ENCODE data around the gene EFCAB6.

DNA sequence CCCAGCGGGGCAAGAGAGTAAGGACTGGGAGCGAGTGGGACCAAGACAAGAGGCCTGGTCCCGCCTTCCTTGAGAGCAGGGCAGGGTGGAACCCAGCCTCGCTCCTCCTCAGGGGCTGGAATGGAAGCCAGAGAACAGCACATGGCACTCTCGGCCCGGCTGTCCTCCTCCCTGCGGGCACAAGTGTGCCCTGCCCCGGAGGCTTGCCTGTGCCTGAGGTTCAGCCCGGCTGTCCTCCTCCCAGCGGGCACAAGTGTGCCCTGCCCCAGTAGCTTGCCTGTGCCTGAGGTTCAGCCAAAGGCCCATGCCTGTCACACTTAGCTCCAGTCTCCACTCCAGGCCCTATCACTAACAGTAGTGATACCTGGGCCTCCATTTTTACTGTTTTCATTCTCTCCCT lies 26.1 kb upstream of the EFCAB6 start:
- TF ChIP-seq, protein P1, sequence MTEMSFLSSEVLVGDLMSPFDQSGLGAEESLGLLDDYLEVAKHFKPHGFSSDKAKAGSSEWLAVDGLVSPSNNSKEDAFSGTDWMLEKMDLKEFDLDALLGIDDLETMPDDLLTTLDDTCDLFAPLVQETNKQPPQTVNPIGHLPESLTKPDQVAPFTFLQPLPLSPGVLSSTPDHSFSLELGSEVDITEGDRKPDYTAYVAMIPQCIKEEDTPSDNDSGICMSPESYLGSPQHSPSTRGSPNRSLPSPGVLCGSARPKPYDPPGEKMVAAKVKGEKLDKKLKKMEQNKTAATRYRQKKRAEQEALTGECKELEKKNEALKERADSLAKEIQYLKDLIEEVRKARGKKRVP (CRISPR knock-in tag; IDR thresholded peaks at IDR 0.05): no peak
- TF ChIP-seq FIP1L1 (IDR thresholded peaks at IDR 0.05; ENCODE audit: borderline replicate concordance, insufficient read depth, low read depth, low read length) (no peak), KLF12 (CRISPR knock-in tag; IDR thresholded peaks at IDR 0.05; ENCODE audit: borderline replicate concordance) (no peak), TAF1 (CRISPR knock-in tag; IDR thresholded peaks at IDR 0.05) (no peak), MAFK (conservative IDR thresholded peaks at IDR 0.05 in 1 of 2, IDR thresholded peaks at IDR 0.05 in 1 of 2; ENCODE audit: low read length in 2 of 2) (no peak), ZBTB7A (CRISPR knock-in tag; IDR thresholded peaks at IDR 0.05) (no peak), TCF12 (IDR thresholded peaks at IDR 0.05) (no peak), TCF12 (CRISPR knock-in tag; IDR thresholded peaks at IDR 0.05) (no peak)
- TF ChIP-seq, protein P2, sequence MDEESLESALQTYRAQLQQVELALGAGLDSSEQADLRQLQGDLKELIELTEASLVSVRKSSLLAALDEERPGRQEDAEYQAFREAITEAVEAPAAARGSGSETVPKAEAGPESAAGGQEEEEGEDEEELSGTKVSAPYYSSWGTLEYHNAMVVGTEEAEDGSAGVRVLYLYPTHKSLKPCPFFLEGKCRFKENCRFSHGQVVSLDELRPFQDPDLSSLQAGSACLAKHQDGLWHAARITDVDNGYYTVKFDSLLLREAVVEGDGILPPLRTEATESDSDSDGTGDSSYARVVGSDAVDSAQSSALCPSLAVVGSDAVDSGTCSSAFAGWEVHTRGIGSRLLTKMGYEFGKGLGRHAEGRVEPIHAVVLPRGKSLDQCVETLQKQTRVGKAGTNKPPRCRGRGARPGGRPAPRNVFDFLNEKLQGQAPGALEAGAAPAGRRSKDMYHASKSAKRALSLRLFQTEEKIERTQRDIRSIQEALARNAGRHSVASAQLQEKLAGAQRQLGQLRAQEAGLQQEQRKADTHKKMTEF (CRISPR knock-in tag; IDR thresholded peaks at IDR 0.05): no peak
- TF ChIP-seq, protein P3, sequence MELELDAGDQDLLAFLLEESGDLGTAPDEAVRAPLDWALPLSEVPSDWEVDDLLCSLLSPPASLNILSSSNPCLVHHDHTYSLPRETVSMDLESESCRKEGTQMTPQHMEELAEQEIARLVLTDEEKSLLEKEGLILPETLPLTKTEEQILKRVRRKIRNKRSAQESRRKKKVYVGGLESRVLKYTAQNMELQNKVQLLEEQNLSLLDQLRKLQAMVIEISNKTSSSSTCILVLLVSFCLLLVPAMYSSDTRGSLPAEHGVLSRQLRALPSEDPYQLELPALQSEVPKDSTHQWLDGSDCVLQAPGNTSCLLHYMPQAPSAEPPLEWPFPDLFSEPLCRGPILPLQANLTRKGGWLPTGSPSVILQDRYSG (CRISPR knock-in tag; IDR thresholded peaks at IDR 0.05): no peak
- TF ChIP-seq, protein P4, sequence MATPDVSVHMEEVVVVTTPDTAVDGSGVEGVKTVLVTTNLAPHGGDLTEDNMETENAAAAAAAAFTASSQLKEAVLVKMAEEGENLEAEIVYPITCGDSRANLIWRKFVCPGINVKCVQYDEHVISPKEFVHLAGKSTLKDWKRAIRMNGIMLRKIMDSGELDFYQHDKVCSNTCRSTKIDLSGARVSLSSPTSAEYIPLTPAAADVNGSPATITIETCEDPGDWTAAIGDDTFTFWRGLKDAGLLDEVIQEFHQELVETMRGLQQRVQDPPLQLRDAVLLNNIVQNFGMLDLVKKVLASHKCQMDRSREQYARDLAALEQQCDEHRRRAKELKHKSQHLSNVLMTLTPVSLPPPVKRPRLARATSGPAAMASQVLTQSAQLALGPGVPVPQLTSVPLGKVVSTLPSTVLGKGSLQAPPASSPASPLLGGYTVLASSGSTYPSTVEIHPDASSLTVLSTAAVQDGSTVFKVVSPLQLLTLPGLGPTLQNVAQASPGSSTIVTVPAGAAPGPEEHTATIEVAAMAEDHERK (CRISPR knock-in tag; IDR thresholded peaks at IDR 0.05; ENCODE audit: low read depth): no peak
- TF ChIP-seq, protein P5, sequence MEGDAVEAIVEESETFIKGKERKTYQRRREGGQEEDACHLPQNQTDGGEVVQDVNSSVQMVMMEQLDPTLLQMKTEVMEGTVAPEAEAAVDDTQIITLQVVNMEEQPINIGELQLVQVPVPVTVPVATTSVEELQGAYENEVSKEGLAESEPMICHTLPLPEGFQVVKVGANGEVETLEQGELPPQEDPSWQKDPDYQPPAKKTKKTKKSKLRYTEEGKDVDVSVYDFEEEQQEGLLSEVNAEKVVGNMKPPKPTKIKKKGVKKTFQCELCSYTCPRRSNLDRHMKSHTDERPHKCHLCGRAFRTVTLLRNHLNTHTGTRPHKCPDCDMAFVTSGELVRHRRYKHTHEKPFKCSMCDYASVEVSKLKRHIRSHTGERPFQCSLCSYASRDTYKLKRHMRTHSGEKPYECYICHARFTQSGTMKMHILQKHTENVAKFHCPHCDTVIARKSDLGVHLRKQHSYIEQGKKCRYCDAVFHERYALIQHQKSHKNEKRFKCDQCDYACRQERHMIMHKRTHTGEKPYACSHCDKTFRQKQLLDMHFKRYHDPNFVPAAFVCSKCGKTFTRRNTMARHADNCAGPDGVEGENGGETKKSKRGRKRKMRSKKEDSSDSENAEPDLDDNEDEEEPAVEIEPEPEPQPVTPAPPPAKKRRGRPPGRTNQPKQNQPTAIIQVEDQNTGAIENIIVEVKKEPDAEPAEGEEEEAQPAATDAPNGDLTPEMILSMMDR (CRISPR knock-in tag; IDR thresholded peaks at IDR 0.05): no peak

Data from HepG2 (cell line).